ENCODE measurements around the gene SUMO1. TPM values are rescaled to one million over a fixed set of nuclear protein-coding genes. Genes with fewer than 3 reads are reported as not detected.

The SUMO1 gene
- total RNA-seq, 1 donor from 2014 or later = 157 TPM

GRCh38 chr2:202164411-202164810 lies 74.0 kb downstream of the SUMO1 start:
- Histone ChIP-seq H3K27ac (ENCODE audit: low read depth, low read length) (no peak overlapping the region), H3K4me3 (ENCODE audit: insufficient read depth, low read depth, low read length) (no peak overlapping the region), H3K4me1 (ENCODE audit: insufficient read depth, low read length) (peaks cover 9% of the 10 kb centered on the region), H3K9me3 (ENCODE audit: insufficient read depth, low read depth, low read length) (no peaks in the 10 kb centered on the region), H3K9ac (ENCODE audit: low read length) (no peak overlapping the region), H3K36me3 (ENCODE audit: insufficient read depth, low read length) (no peaks in the 10 kb centered on the region), H3K79me2 (ENCODE audit: insufficient read depth, low read length) (no peaks in the 10 kb centered on the region), H2AFZ (ENCODE audit: low read depth, low read length) (no peak overlapping the region), H4K20me1 (ENCODE audit: insufficient read depth, low read length) (no peaks in the 10 kb centered on the region), H3K4me2 (ENCODE audit: low read length) (no peak overlapping the region), H3K27me3 (ENCODE audit: insufficient read depth, low read length) (no peaks in the 10 kb centered on the region)
- DNase-seq (ENCODE audit: low read depth) (no peak), FAIRE-seq (no peak)
- no peak for TF ChIP-seq EZH2 (IDR thresholded peaks at IDR 0.05; ENCODE audit: insufficient read depth, low read length)
- TF ChIP-seq, protein P1, sequence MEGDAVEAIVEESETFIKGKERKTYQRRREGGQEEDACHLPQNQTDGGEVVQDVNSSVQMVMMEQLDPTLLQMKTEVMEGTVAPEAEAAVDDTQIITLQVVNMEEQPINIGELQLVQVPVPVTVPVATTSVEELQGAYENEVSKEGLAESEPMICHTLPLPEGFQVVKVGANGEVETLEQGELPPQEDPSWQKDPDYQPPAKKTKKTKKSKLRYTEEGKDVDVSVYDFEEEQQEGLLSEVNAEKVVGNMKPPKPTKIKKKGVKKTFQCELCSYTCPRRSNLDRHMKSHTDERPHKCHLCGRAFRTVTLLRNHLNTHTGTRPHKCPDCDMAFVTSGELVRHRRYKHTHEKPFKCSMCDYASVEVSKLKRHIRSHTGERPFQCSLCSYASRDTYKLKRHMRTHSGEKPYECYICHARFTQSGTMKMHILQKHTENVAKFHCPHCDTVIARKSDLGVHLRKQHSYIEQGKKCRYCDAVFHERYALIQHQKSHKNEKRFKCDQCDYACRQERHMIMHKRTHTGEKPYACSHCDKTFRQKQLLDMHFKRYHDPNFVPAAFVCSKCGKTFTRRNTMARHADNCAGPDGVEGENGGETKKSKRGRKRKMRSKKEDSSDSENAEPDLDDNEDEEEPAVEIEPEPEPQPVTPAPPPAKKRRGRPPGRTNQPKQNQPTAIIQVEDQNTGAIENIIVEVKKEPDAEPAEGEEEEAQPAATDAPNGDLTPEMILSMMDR (IDR thresholded peaks at IDR 0.05; ENCODE audit: insufficient read depth, low read depth, low read length) = no peak
- H3K4me3 Mint-ChIP-seq (ENCODE audit: unreplicated experiment) = no peak overlapping the region
- H3K36me3 Mint-ChIP-seq (ENCODE audit: low read depth, unreplicated experiment) = no peaks in the 10 kb centered on the region
- peaks cover 12% of the 10 kb centered on the region for H3K4me1 Mint-ChIP-seq (ENCODE audit: low read depth, unreplicated experiment)
- H3K27ac Mint-ChIP-seq (ENCODE audit: unreplicated experiment) = no peak overlapping the region
- peaks cover 2% of the 10 kb centered on the region for H3K9me3 Mint-ChIP-seq (ENCODE audit: unreplicated experiment)
- H3K27me3 Mint-ChIP-seq (ENCODE audit: low read depth, unreplicated experiment) = peaks cover 6% of the 10 kb centered on the region

- Mint-ChIP-seq H3K36me3 (ENCODE audit: low read depth, unreplicated experiment) (no peaks in the 10 kb centered on the region), H3K9me3 (ENCODE audit: unreplicated experiment) (peaks cover 2% of the 10 kb centered on the region), H3K27ac (ENCODE audit: unreplicated experiment) (no peak overlapping the region), H3K27me3 (ENCODE audit: low read depth, unreplicated experiment) (no peaks in the 10 kb centered on the region), H3K4me3 (ENCODE audit: unreplicated experiment) (no peak overlapping the region), H3K4me1 (ENCODE audit: low read depth, unreplicated experiment) (peaks cover 12% of the 10 kb centered on the region)
- Histone ChIP-seq H3K27me3 (ENCODE audit: insufficient read depth, low read length) (no peaks in the 10 kb centered on the region), H3K9me3 (ENCODE audit: insufficient read depth, low read depth, low read length) (no peaks in the 10 kb centered on the region), H3K9ac (ENCODE audit: low read length) (no peak overlapping the region), H3K79me2 (ENCODE audit: insufficient read depth, low read length) (no peaks in the 10 kb centered on the region), H3K4me3 (ENCODE audit: insufficient read depth, low read depth, low read length) (no peak overlapping the region), H3K36me3 (ENCODE audit: insufficient read depth, low read length) (no peaks in the 10 kb centered on the region), H4K20me1 (ENCODE audit: insufficient read depth, low read length) (no peaks in the 10 kb centered on the region), H3K27ac (ENCODE audit: low read depth, low read length) (no peak overlapping the region), H2AFZ (ENCODE audit: low read depth, low read length) (peak overlapping the region; percentile 55), H3K4me2 (ENCODE audit: low read length) (peak overlapping the region; percentile 25), H3K4me1 (ENCODE audit: insufficient read depth, low read length) (peaks cover 9% of the 10 kb centered on the region)
- no peak for FAIRE-seq
- TF ChIP-seq, protein P1 (IDR thresholded peaks at IDR 0.05; ENCODE audit: insufficient read depth, low read depth, low read length) = no peak
- TF ChIP-seq EZH2 (IDR thresholded peaks at IDR 0.05; ENCODE audit: insufficient read depth, low read length) = no peak
- peak; percentile 79 for DNase-seq (ENCODE audit: low read depth)
Measured at GRCh38 chr2:202161151-202161835, 77.1 kb downstream of the SUMO1 start.

DNA sequence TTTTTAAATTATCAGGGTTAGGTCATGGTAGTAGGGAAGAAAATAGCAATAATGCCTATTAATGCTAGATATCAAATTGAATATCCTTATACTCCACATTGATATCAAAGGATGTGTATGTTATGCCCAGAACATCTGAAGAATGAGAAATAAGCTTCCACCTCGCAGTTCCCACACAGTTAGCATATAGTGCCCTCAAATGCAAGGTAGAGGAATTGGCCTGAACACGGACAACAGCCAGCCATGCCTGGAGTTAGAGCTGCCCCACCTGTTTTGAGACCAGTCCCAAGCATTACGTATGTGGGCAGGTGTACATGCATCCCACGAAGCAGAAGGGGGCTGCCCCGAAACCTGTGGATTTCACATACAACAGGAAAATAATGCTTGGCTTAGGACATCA lies 79.6 kb downstream of the SUMO1 start:
- Histone ChIP-seq H3K4me3 (ENCODE audit: insufficient read depth, low read depth, low read length) (no peak overlapping the region), H3K9ac (ENCODE audit: low read length) (no peak overlapping the region), H3K36me3 (ENCODE audit: insufficient read depth, low read length) (no peaks in the 10 kb centered on the region), H3K4me1 (ENCODE audit: insufficient read depth, low read length) (peaks cover 9% of the 10 kb centered on the region), H4K20me1 (ENCODE audit: insufficient read depth, low read length) (no peaks in the 10 kb centered on the region), H3K27me3 (ENCODE audit: insufficient read depth, low read length) (no peaks in the 10 kb centered on the region), H3K79me2 (ENCODE audit: insufficient read depth, low read length) (no peaks in the 10 kb centered on the region), H3K4me2 (ENCODE audit: low read length) (no peak overlapping the region), H3K9me3 (ENCODE audit: insufficient read depth, low read depth, low read length) (no peaks in the 10 kb centered on the region), H2AFZ (ENCODE audit: low read depth, low read length) (no peak overlapping the region), H3K27ac (ENCODE audit: low read depth, low read length) (no peak overlapping the region)
- no peak for TF ChIP-seq EZH2 (IDR thresholded peaks at IDR 0.05; ENCODE audit: insufficient read depth, low read length)
- TF ChIP-seq, protein P1 (IDR thresholded peaks at IDR 0.05; ENCODE audit: insufficient read depth, low read depth, low read length) = no peak
- Mint-ChIP-seq H3K4me3 (ENCODE audit: unreplicated experiment) (no peak overlapping the region), H3K4me1 (ENCODE audit: low read depth, unreplicated experiment) (peaks cover 7% of the 10 kb centered on the region), H3K9me3 (ENCODE audit: unreplicated experiment) (peaks cover 1% of the 10 kb centered on the region), H3K27me3 (ENCODE audit: low read depth, unreplicated experiment) (peaks cover 6% of the 10 kb centered on the region), H3K27ac (ENCODE audit: unreplicated experiment) (no peak overlapping the region), H3K36me3 (ENCODE audit: low read depth, unreplicated experiment) (no peaks in the 10 kb centered on the region)
- FAIRE-seq (peak; percentile 17), DNase-seq (ENCODE audit: low read depth) (no peak)

All from astrocyte (in vitro differentiated cells and primary cell).